Hepatocyte (in vitro differentiated cells): ENCODE results near the gene ENDOU. TPM values are rescaled to one million over a fixed set of nuclear protein-coding genes. Genes with fewer than 3 reads are reported as not detected.

ENCODE experiments used
- DNase-seq: peaks from one replicate; pipeline ENCODE4 v3.0.0-alpha.2; 2016; ENCODE audit warnings: low spot score
- H2AFZ ChIP-seq: fragments of 200-600 bp; sonication (generic); 2 replicates; pipeline ENCODE4 v1.6.0; 2016; ENCODE audit warnings: antibody characterized with exemption, mild to moderate bottlenecking
- H3K27ac ChIP-seq: fragments of 200-600 bp; sonication (generic); 2 replicates; pipeline ENCODE4 v1.5.1; 2016; ENCODE audit warnings: mild to moderate bottlenecking
- H3K27me3 ChIP-seq: fragments of 200-600 bp; sonication (generic); 2 replicates; pipeline ENCODE4 v1.6.1; 2016
- H3K36me3 ChIP-seq: fragments of 200-600 bp; sonication (generic); replicated peaks from 2 replicates; pipeline ENCODE4 v1.5.1; 2016; ENCODE audit warnings: low read depth; ENCODE audit not compliant: insufficient read depth
- H3K4me1 ChIP-seq: fragments of 200-600 bp; sonication (generic); 2 replicates; pipeline ENCODE4 v1.5.1; 2016; ENCODE audit warnings: mild to moderate bottlenecking, moderate library complexity; ENCODE audit not compliant: insufficient read depth
- H3K4me2 ChIP-seq: fragments of 200-600 bp; sonication (generic); 2 replicates; pipeline ENCODE4 v1.6.0; 2016
- H3K4me3 ChIP-seq: fragments of 200-600 bp; sonication (generic); 2 replicates; pipeline ENCODE4 v1.5.1; 2016; ENCODE audit warnings: mild to moderate bottlenecking
- H3K79me2 ChIP-seq: fragments of 200-600 bp; sonication (generic); 2 replicates; pipeline ENCODE4 v1.6.0; 2017; ENCODE audit warnings: mild to moderate bottlenecking
- H3K9me2 ChIP-seq: fragments of 200-600 bp; sonication (generic); replicated peaks from 2 replicates; pipeline ENCODE4 v1.6.0; 2017; ENCODE audit warnings: mild to moderate bottlenecking; ENCODE audit not compliant: insufficient read depth
- H3K9me3 ChIP-seq: fragments of 200-600 bp; sonication (generic); 2 replicates; pipeline ENCODE4 v1.5.1; 2016; ENCODE audit warnings: low read depth, mild to moderate bottlenecking
- H4K20me1 ChIP-seq: fragments of 200-600 bp; sonication (generic); 2 replicates; pipeline ENCODE4 v1.6.0; 2016; ENCODE audit warnings: mild to moderate bottlenecking; ENCODE audit not compliant: insufficient read depth, poor library complexity, severe bottlenecking
- EZH2 ChIP-seq: fragments of 200-600 bp; sonication (generic); IDR thresholded peaks from 2 replicates; pipeline ENCODE4 v1.6.1; 2016; ENCODE audit warnings: antibody characterized with exemption, mild to moderate bottlenecking, borderline replicate concordance
- EZH2phosphoT487 ChIP-seq: fragments of 200-600 bp; sonication (generic); IDR thresholded peaks from one replicate; pipeline ENCODE4 v1.6.1; 2018; ENCODE audit warnings: antibody characterized with exemption, mild to moderate bottlenecking, low read depth, moderate library complexity; ENCODE audit not compliant: unreplicated experiment, severe bottlenecking
- WGBS: methylation state at CpG from one replicate; pipeline ENCODE4 v1.1.6; 2016; ENCODE audit warnings: low lambda C conversion rate; ENCODE audit errors: missing lambda C conversion rate; 5-methylcytosine and 5-hydroxymethylcytosine counted together
- polyA plus RNA-seq: library from polyadenylated mRNA; unstranded; fragments of >200 nt; fragmentation: Nextera tagmentation; extraction: Ambion mirVana; gene quantifications from 2 replicates; pipeline ENCODE4 v1.2.1, GENCODE V29; 2016
- total RNA-seq: library from RNA; depleted of rRNA; stranded (reverse); fragments of >200 nt; gene quantifications from 2 replicates; pipeline ENCODE4 v1.2.3, GENCODE V29; 2014
- TF ChIP-seq, protein P1 (sequence below): fragments of 200-600 bp; sonication (generic); IDR thresholded peaks from 2 replicates; pipeline ENCODE4 v1.5.1; 2016; ENCODE audit warnings: antibody characterized with exemption, mild to moderate bottlenecking; ENCODE audit not compliant: poor library complexity

Gene ENDOU
- total and polyA plus RNA-seq, 2 experiments from 2014 or later, result 0.30 TPM; not detected in 1

GRCh38 chr12:47709671-47710070 is 15.6 kb downstream of the ENDOU start:
- H4K20me1 ChIP-seq, result no peaks in the 10 kb centered on the region
- 98% methylated on average over 2 of the region's 2 CpGs for WGBS
- no peak overlapping the region for H3K4me2 ChIP-seq
- peaks cover 3% of the 10 kb centered on the region for H3K4me1 ChIP-seq
- TF ChIP-seq, protein P1, sequence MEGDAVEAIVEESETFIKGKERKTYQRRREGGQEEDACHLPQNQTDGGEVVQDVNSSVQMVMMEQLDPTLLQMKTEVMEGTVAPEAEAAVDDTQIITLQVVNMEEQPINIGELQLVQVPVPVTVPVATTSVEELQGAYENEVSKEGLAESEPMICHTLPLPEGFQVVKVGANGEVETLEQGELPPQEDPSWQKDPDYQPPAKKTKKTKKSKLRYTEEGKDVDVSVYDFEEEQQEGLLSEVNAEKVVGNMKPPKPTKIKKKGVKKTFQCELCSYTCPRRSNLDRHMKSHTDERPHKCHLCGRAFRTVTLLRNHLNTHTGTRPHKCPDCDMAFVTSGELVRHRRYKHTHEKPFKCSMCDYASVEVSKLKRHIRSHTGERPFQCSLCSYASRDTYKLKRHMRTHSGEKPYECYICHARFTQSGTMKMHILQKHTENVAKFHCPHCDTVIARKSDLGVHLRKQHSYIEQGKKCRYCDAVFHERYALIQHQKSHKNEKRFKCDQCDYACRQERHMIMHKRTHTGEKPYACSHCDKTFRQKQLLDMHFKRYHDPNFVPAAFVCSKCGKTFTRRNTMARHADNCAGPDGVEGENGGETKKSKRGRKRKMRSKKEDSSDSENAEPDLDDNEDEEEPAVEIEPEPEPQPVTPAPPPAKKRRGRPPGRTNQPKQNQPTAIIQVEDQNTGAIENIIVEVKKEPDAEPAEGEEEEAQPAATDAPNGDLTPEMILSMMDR, result no peak
- TF ChIP-seq EZH2 (no peak), EZH2phosphoT487 (no peak)
- DNase-seq, result no peak
- no peaks in the 10 kb centered on the region for H3K36me3 ChIP-seq
- no peaks in the 10 kb centered on the region for H3K9me3 ChIP-seq
- H3K4me3 ChIP-seq, result no peak overlapping the region
- no peak overlapping the region for H2AFZ ChIP-seq
- H3K9me2 ChIP-seq, result no peaks in the 10 kb centered on the region
- H3K79me2 ChIP-seq, result peaks cover 11% of the 10 kb centered on the region
- no peaks in the 10 kb centered on the region for H3K27me3 ChIP-seq
- H3K27ac ChIP-seq, result no peak overlapping the region

DNA sequence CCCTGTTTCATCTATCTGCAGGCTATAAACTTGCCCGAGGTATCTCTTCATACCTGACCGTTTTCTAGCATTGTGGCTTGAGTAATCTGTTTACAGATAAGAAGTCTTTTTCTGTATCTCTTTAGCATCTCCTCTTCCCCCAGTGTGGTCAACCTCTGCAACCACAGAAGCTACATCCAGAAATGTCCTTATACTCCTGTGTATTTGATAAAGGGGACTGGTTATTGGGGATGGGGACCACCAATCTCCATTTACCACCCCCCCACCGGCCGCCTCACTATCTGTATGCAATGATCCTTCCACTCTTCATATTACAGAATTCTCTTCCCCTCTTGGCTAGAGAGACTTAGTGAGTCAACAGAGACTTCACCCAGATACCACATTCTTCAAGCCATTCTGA is 16.1 kb downstream of the ENDOU start:
- Histone ChIP-seq H3K27me3 (no peaks in the 10 kb centered on the region), H3K4me1 (peaks cover 5% of the 10 kb centered on the region), H3K27ac (no peak overlapping the region), H3K79me2 (peaks cover 16% of the 10 kb centered on the region), H3K4me3 (no peak overlapping the region), H3K4me2 (no peak overlapping the region), H3K9me3 (no peaks in the 10 kb centered on the region), H3K36me3 (no peaks in the 10 kb centered on the region), H2AFZ (no peak overlapping the region), H3K9me2 (no peaks in the 10 kb centered on the region), H4K20me1 (no peaks in the 10 kb centered on the region)
- TF ChIP-seq EZH2 (no peak), EZH2phosphoT487 (no peak)
- TF ChIP-seq, protein P1, result no peak
- DNase-seq, result no peak
- 85% methylated on average over 4 of the region's 4 CpGs for WGBS

GRCh38 chr12:47707905-47708543 is 17.3 kb downstream of the ENDOU start:
- Histone ChIP-seq H3K4me2 (no peak overlapping the region), H3K27ac (no peak overlapping the region), H3K4me3 (no peak overlapping the region), H2AFZ (no peak overlapping the region), H3K36me3 (no peaks in the 10 kb centered on the region), H4K20me1 (no peaks in the 10 kb centered on the region), H3K9me2 (no peaks in the 10 kb centered on the region), H3K9me3 (no peaks in the 10 kb centered on the region), H3K27me3 (no peaks in the 10 kb centered on the region), H3K4me1 (peaks cover 5% of the 10 kb centered on the region), H3K79me2 (peaks cover 28% of the 10 kb centered on the region)
- TF ChIP-seq EZH2 (no peak), EZH2phosphoT487 (no peak)
- TF ChIP-seq, protein P1, result no peak
- no peak for DNase-seq
- WGBS, result 57% methylated on average over 5 of the region's 5 CpGs

- Histone ChIP-seq H3K27me3 (no peaks in the 10 kb centered on the region), H3K4me1 (peaks cover 5% of the 10 kb centered on the region), H3K27ac (no peak overlapping the region), H4K20me1 (no peaks in the 10 kb centered on the region), H3K36me3 (no peaks in the 10 kb centered on the region), H2AFZ (no peak overlapping the region), H3K79me2 (peaks cover 34% of the 10 kb centered on the region), H3K9me2 (no peaks in the 10 kb centered on the region), H3K4me2 (peak overlapping the region; percentile 80), H3K9me3 (no peaks in the 10 kb centered on the region), H3K4me3 (no peak overlapping the region)
- TF ChIP-seq EZH2, result no peak
- TF ChIP-seq, protein P1, result no peak
- no peak for TF ChIP-seq EZH2phosphoT487
- no peak for DNase-seq
Observed at GRCh38 chr12:47707355-47707754, 17.9 kb downstream of the ENDOU start.
